Right lobe of liver (tissue), 6 donors: ENCODE results near the gene RELCH. TPM values are rescaled to one million over a fixed set of nuclear protein-coding genes. Genes with fewer than 3 reads are reported as not detected.

Experiments used
- ATAC-seq, 4 donors: fragments of 200-7000 bp; cut with Tn5 transposase; one replicate each; pipeline ENCODE4 v1.9.1; 2020; ENCODE audit warnings: mild to moderate bottlenecking in 4 of 4, moderate library complexity in 4 of 4
- DNase-seq, 3 donors: peaks; one replicate each; pipeline ENCODE4 v3.0.0-alpha.2; 2020
- H3K27ac ChIP-seq, 3 donors: fragments of 200-600 bp; one replicate each; pipeline ENCODE4 v1.8.0; 2022
- H3K27me3 ChIP-seq, 2 donors: fragments of 200-600 bp; one replicate each; pipeline ENCODE4 v1.8.0; 2022
- H3K36me3 ChIP-seq, 4 donors: fragments of 200-600 bp; sonication (generic) in 1 of 4; one replicate each; pipeline versions ENCODE4 v1.5.1 to v1.8.0; 2017 to 2022; ENCODE audit warnings: control low read depth in 1 of 4
- H3K4me1 ChIP-seq, 4 donors: fragments of 200-600 bp; sonication (generic) in 1 of 4; one replicate each; pipeline versions ENCODE4 v1.5.1 to v1.8.0; 2017 to 2022; ENCODE audit warnings: control low read depth in 1 of 4
- H3K4me3 ChIP-seq, 3 donors: fragments of 200-600 bp; one replicate each; pipeline ENCODE4 v1.8.0; 2022
- H3K9me3 ChIP-seq, 4 donors: fragments of 200-600 bp; sonication (generic) in 1 of 4; one replicate each; pipeline versions ENCODE4 v1.5.1 to v1.8.0; 2017 to 2022; ENCODE audit warnings: control low read depth in 1 of 4
- CTCF ChIP-seq, 4 donors: fragments of 200-600 bp in 3 of 4; fragments of 450-650 bp in 1 of 4; IDR thresholded peaks; one replicate each; pipeline versions ENCODE4 v1.5.1 to v1.8.0; 2016 to 2022; ENCODE audit warnings: antibody characterized with exemption in 4 of 4, mild to moderate bottlenecking in 2 of 4
- POLR2A ChIP-seq: fragments of 450-650 bp; IDR thresholded peaks from one replicate; pipeline ENCODE4 v1.6.1; 2017; ENCODE audit warnings: antibody characterized with exemption, mild to moderate bottlenecking
- WGBS: methylation state at CpG from one replicate; pipeline ENCODE4 v1.1.6; 2018; ENCODE audit warnings: low coverage, low lambda C conversion rate; ENCODE audit not compliant: insufficient coverage; ENCODE audit errors: missing lambda C conversion rate; 5-methylcytosine and 5-hydroxymethylcytosine counted together
- intact Hi-C, 2 donors: fragments of 100-400 bp; cut with DNase I; formaldehyde crosslinking; loops; one replicate each; pipeline versions ENCODE4 v1.11.2 to v1.14.1; 2022
- total RNA-seq, 6 experiments: library from RNA; depleted of rRNA in 2 of 6; stranded (reverse); fragments of >200 nt in 2 of 6; fragmentation: NEBNext Ultra II Directional in 3 of 6; extraction: Animal tissue kit (Norgen Biotek cat#: 25700) in 3 of 6; gene quantifications; one replicate each; pipeline versions ENCODE4 v1.1.0 to v1.2.4, GENCODE V29; 2016 to 2023
- donor health status: DM: no; HTN: yes; CAD: no.
- donor health status: DM: no; HTN: no; CAD: no.
- donor health status: DM: no; HTN: no; CAD: no.
- donor health status: DM: no; HTN: yes; CAD: no.
- donor health status: DM: no; HTN: yes; CAD: no.

The RELCH gene
- total RNA-seq, 6 experiments from 2014 or later: 9.7 to 16.7 (median 11.5) TPM

GRCh38 chr18:62340996-62341395, 153.9 kb downstream of the RELCH start:
- no peaks in the 10 kb centered on the region for H3K36me3 ChIP-seq
- no peak overlapping the region for H3K4me3 ChIP-seq
- no peaks in the 10 kb centered on the region for H3K9me3 ChIP-seq
- H3K4me1 ChIP-seq: no peaks in the 10 kb centered on the region
- intact Hi-C loops: no loop called here
- 79% methylated on average over 9 of the region's 9 CpGs for WGBS
- TF ChIP-seq CTCF (IDR thresholded peaks at IDR 0.05): no peak
- TF ChIP-seq POLR2A: no peak
- no peak for ATAC-seq
- H3K27ac ChIP-seq: no peak overlapping the region
- no peaks in the 10 kb centered on the region for H3K27me3 ChIP-seq
- DNase-seq: no peak

GRCh38 chr18:62341473-62341872, 154.4 kb downstream of the RELCH start:
- no peak for TF ChIP-seq CTCF (IDR thresholded peaks at IDR 0.05)
- no peak for TF ChIP-seq POLR2A
- Histone ChIP-seq H3K36me3 (no peaks in the 10 kb centered on the region), H3K27me3 (no peaks in the 10 kb centered on the region), H3K27ac (no peak overlapping the region), H3K9me3 (no peaks in the 10 kb centered on the region), H3K4me3 (no peak overlapping the region), H3K4me1 (no peaks in the 10 kb centered on the region)
- intact Hi-C loops: no loop called here
- DNase-seq: no peak
- ATAC-seq: no peak
- WGBS: 65% methylated on average over 3 of the region's 3 CpGs

GRCh38 chr18:62342884-62343283, 155.8 kb downstream of the RELCH start:
- Histone ChIP-seq H3K36me3 (no peaks in the 10 kb centered on the region), H3K27me3 (no peaks in the 10 kb centered on the region), H3K9me3 (no peaks in the 10 kb centered on the region), H3K4me1 (no peaks in the 10 kb centered on the region), H3K4me3 (no peak overlapping the region), H3K27ac (no peak overlapping the region)
- ATAC-seq (no peak), DNase-seq (no peak)
- WGBS: 93% methylated on average over 4 of the region's 4 CpGs
- TF ChIP-seq POLR2A (no peak), CTCF (IDR thresholded peaks at IDR 0.05) (no peak)
- intact Hi-C loops: no loop called here

- H3K9me3 ChIP-seq: no peaks in the 10 kb centered on the region
- no peaks in the 10 kb centered on the region for H3K27me3 ChIP-seq
- no peaks in the 10 kb centered on the region for H3K36me3 ChIP-seq
- DNase-seq (no peak), ATAC-seq (no peak)
- WGBS: 89% methylated on average over 8 of the region's 8 CpGs
- H3K4me1 ChIP-seq: no peaks in the 10 kb centered on the region
- H3K27ac ChIP-seq: no peak overlapping the region
- TF ChIP-seq POLR2A (no peak), CTCF (IDR thresholded peaks at IDR 0.05) (no peak)
- intact Hi-C loops: no loop called here
- H3K4me3 ChIP-seq: no peak overlapping the region
Observed at GRCh38 chr18:62343316-62343715, 156.3 kb downstream of the RELCH start.

- Histone ChIP-seq H3K4me3 (no peak overlapping the region), H3K4me1 (no peaks in the 10 kb centered on the region), H3K27ac (no peak overlapping the region), H3K36me3 (no peaks in the 10 kb centered on the region), H3K9me3 (no peaks in the 10 kb centered on the region), H3K27me3 (no peaks in the 10 kb centered on the region)
- intact Hi-C loops: no loop called here
- DNase-seq: no peak
- WGBS: 100% methylated on average over 1 of the region's 2 CpGs
- no peak for ATAC-seq
- no peak for TF ChIP-seq CTCF (IDR thresholded peaks at IDR 0.05)
- TF ChIP-seq POLR2A: no peak
Observed at GRCh38 chr18:62345909-62346308, 158.9 kb downstream of the RELCH start.
